SK-N-SH treated with all-trans-retinoic acid at 6 μM for 48 hours (cell line): ENCODE data around the gene OTX1.

Source experiments
- CSDC2 ChIP-seq: fragments of 250-450 bp; sonication (Bioruptor Pico); IDR thresholded peaks from 2 replicates; pipeline ENCODE4 v1.5.0; 2020; ENCODE audit warnings: mild to moderate bottlenecking, moderate library complexity
- ISL1 ChIP-seq: fragments of 250-450 bp; sonication (Bioruptor Pico); IDR thresholded peaks from 2 replicates; pipeline ENCODE4 v2.1.2; 2022; ENCODE audit warnings: mild to moderate bottlenecking, moderate library complexity
- TCF4 ChIP-seq: fragments of 250-450 bp; sonication (Bioruptor Pico); IDR thresholded peaks from 2 replicates; pipeline ENCODE4 v1.8.0; 2021; ENCODE audit warnings: mild to moderate bottlenecking, moderate library complexity, borderline replicate concordance
- ZFP3 ChIP-seq: fragments of 250-450 bp; sonication (Bioruptor Pico); IDR thresholded peaks from 2 replicates; pipeline ENCODE4 v1.5.0; 2020; ENCODE audit warnings: mild to moderate bottlenecking, moderate library complexity

DNA sequence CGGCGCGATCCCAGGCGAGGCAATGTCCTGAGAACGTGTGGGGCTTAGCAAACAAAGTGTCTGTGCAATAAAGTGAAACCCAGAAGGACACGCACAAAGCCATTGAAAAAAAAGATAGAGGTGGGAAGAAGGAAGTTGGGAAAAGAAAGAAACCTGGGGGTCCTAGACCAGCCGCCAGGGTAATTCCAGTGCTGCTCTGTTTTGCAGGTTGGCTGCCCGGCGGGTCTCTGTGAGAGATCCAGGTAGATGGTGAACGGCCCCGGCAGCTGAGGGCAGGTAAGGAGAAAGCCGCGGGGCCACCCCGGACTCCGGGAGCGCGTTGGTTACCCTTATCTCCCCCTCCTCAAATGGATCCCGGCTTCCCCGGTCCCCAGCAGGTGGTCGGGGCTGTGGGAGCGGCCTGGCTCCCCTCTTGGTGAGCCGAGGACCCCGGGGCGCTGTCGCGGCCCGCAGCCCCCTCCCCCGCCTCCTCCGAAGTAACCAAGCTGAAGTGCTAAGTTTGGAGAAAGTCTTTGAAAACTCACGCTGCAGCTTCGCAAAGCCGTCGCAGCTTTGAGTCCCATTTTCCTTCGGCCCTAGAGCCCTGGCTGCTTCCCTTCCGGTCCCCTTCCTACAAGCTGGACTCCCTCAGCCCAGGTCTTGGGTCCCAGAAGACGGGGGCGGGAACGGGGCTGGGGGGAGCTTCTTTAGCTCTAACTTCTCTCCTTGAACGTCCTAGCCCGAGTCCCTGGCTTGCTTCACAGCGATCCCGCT lies 588 bp downstream of the OTX1 start:
- no peak for TF ChIP-seq TCF4 (CRISPR knock-in tag)
- TF ChIP-seq CSDC2 (CRISPR knock-in tag): no peak
- TF ChIP-seq ZFP3 (CRISPR knock-in tag): no peak
- no peak for TF ChIP-seq ISL1 (CRISPR knock-in tag)
